Activated naive CD4-positive, alpha-beta T cell treated with Interleukin-2 at 50 U/mL for 16 hours (primary cell): ENCODE data around the gene ATP4A.
"Not testable (repeated sequence)": the region's sequence is repeated elsewhere in the genome, so short reads cannot be mapped to it uniquely, and the experiment has no call there.

Experiments
- DNase-seq: peaks from one replicate; pipeline ENCODE4 v3.0.0-alpha.2; 2020

Gene ATP4A

GRCh38 chr19:35563207-35563829 lies at the start of gene ATP4A:
Gene ATP4A (minus strand): TSS chr19:35563658. CDS start chr19:35563629, 29 bp downstream.
- no peak for DNase-seq

GRCh38 chr19:35612559-35613321 lies 49.3 kb upstream of the ATP4A start, which contains the start of gene HAUS5:
Gene HAUS5 (plus strand): TSS chr19:35612735. CDS start chr19:35612795, 60 bp downstream.
- peak; percentile 96 for DNase-seq

GRCh38 chr19:35612224-35612558 lies 48.7 kb upstream of the ATP4A start:
- no peak for DNase-seq

GRCh38 chr19:35609851-35610353 lies 46.4 kb upstream of the ATP4A start:
- peak; percentile 11 for DNase-seq

GRCh38 chr19:35608251-35608650 lies 44.8 kb upstream of the ATP4A start:
- no peak for DNase-seq

GRCh38 chr19:35607661-35608060 lies 44.2 kb upstream of the ATP4A start:
- DNase-seq = no peak

GRCh38 chr19:35607170-35607569 lies 43.7 kb upstream of the ATP4A start:
- DNase-seq = not testable (repeated sequence)

GRCh38 chr19:35604436-35604835 lies 41.0 kb upstream of the ATP4A start:
- DNase-seq = not testable (repeated sequence)

- no peak for DNase-seq
Observed at GRCh38 chr19:35601971-35602370, 38.5 kb upstream of the ATP4A start.

- DNase-seq = no peak
Observed at GRCh38 chr19:35596366-35596999, 33.0 kb upstream of the ATP4A start.

- no peak for DNase-seq
Observed at GRCh38 chr19:35595928-35596327, 32.5 kb upstream of the ATP4A start.

GRCh38 chr19:35595026-35595425 lies 31.6 kb upstream of the ATP4A start:
- DNase-seq = not testable (repeated sequence)

- peak; percentile 13 for DNase-seq
Observed at GRCh38 chr19:35592226-35592625, 28.8 kb upstream of the ATP4A start.

GRCh38 chr19:35590875-35591274 lies 27.4 kb upstream of the ATP4A start:
- DNase-seq = no peak

- no peak for DNase-seq
Observed at GRCh38 chr19:35587321-35587720, 23.9 kb upstream of the ATP4A start.

- DNase-seq = no peak
Observed at GRCh38 chr19:35585848-35586247, 22.4 kb upstream of the ATP4A start, which contains the start of gene PMIS2. Gene PMIS2 (plus strand): TSS chr19:35586173. CDS start chr19:35586260, 87 bp downstream.

GRCh38 chr19:35582760-35583159 lies 19.3 kb upstream of the ATP4A start:
- DNase-seq = no peak

GRCh38 chr19:35578707-35579106 lies 15.2 kb upstream of the ATP4A start:
- DNase-seq = no peak

- DNase-seq = no peak
Observed at GRCh38 chr19:35577918-35578317, 14.5 kb upstream of the ATP4A start.

GRCh38 chr19:35571406-35571965 lies 8.0 kb upstream of the ATP4A start:
- no peak for DNase-seq

GRCh38 chr19:35569281-35569781 lies 5.9 kb upstream of the ATP4A start:
- no peak for DNase-seq

- DNase-seq = no peak
Observed at GRCh38 chr19:35566738-35567137, 3.3 kb upstream of the ATP4A start.
